ENCODE results near the gene MAD1L1. TPM values are rescaled to one million over a fixed set of nuclear protein-coding genes. Genes with fewer than 3 reads are reported as not detected.
A peak's percentile ranks its signal among the peaks of the same experiment; 100 is the strongest.

MAD1L1 gene
- total and polyA plus RNA-seq, 3 experiments from 2014 or later: 43.6 to 185 (median 47.3) TPM

- Mint-ChIP-seq H3K4me1 (peaks cover 25 to 44% (median 31%) of the 10 kb centered on the region in 3 donors), H3K27ac (peak overlapping the region in 5 of 8 donors; percentile 12 to 75 (median 17)), H3K9me3 (no peaks in the 10 kb centered on the region), H3K27me3 (no peaks in the 10 kb centered on the region), H3K4me3 (peak overlapping the region in 1 of 7 donors; percentile 23), H3K36me3 (peaks cover 0 to 1% (median 0%) of the 10 kb centered on the region in 3 donors)
- Histone ChIP-seq H3K9me3 (ENCODE audit: low read length) (no peaks in the 10 kb centered on the region), H3K4me1 (ENCODE audit: insufficient read depth, low read length) (peaks cover 35% of the 10 kb centered on the region), H3K27ac (ENCODE audit: low read depth, low read length) (no peak overlapping the region), H3K27me3 (ENCODE audit: insufficient read depth, low read length, poor library complexity, severe bottlenecking) (no peaks in the 10 kb centered on the region), H3K4me3 (ENCODE audit: low read length) (no peak overlapping the region), H3K36me3 (ENCODE audit: insufficient read depth, low read length) (no peaks in the 10 kb centered on the region)
- ChIA-PET CTCF (no interaction called here), POLR2A (no interaction called here)
- DNase-seq: no peak
These were observed 243.5 kb downstream of the MAD1L1 start for GRCh38 chr7:1989049-1989860.

- Mint-ChIP-seq H3K4me3 (peak overlapping the region in 1 of 7 donors; percentile 23), H3K27me3 (no peaks in the 10 kb centered on the region), H3K9me3 (no peaks in the 10 kb centered on the region), H3K4me1 (peaks cover 25 to 44% (median 31%) of the 10 kb centered on the region in 3 donors), H3K36me3 (peaks cover 0 to 1% (median 0%) of the 10 kb centered on the region in 3 donors), H3K27ac (peak overlapping the region in 6 of 8 donors; percentile 4 to 84 (median 17))
- DNase-seq: no peak
- POLR2A ChIA-PET: no interaction called here
- no peak overlapping the region for H3K27ac ChIP-seq (ENCODE audit: low read depth, low read length)
- CTCF ChIA-PET: no interaction called here
- H3K4me1 ChIP-seq (ENCODE audit: insufficient read depth, low read length): peaks cover 35% of the 10 kb centered on the region
- no peaks in the 10 kb centered on the region for H3K9me3 ChIP-seq (ENCODE audit: low read length)
- H3K27me3 ChIP-seq (ENCODE audit: insufficient read depth, low read length, poor library complexity, severe bottlenecking): no peaks in the 10 kb centered on the region
- H3K4me3 ChIP-seq (ENCODE audit: low read length): no peak overlapping the region
- H3K36me3 ChIP-seq (ENCODE audit: insufficient read depth, low read length): no peaks in the 10 kb centered on the region
These were observed 244.2 kb downstream of the MAD1L1 start for GRCh38 chr7:1988533-1988930.

DNA sequence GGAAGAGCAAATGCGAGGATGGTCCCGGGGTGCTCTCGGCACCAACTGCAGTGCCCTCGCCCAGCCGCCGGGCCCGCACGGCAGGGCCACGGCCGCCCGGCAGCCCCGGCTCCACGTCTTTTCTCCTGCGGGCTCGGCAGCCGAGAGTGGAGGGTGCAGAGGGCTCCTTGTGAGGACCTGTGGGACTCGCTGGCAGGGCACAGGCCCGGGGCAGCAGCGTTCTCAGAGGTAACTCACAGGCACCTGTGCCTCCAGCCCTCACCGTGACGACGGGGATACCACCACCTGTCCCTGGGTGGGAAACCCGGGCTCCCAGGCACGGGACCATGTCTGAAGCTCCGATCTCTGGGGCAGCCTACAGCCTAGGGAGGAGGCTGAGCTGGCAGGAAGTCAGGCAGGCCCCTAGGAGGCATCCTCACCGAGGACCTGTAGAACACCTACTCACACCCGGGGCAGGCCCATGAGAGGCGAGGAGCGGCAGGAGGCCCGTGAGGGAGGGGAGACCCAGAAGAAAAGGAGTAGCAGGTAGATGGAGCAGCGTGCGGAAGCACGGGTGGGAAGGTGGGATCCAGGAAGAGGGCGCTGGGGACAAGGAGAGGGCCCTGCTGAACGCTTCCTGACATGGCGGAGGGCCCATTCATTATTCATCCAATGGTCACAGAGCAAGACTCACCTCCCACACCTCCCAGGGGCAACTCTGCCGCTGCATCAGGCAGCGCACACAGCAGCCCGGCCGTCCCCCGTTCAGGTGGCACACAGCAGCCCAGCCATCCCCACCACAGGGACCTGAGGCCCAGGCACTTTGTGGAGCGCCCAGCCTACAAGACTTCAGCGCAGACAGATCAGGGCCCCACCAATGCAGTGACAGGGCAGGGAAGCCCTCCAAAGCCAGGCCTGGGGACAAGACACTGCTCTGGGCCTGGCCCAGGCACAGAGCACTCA is 244.9 kb downstream of the MAD1L1 start:
- DNase-seq: no peak
- ChIA-PET POLR2A (no interaction called here), CTCF (no interaction called here)
- no peaks in the 10 kb centered on the region for H3K9me3 ChIP-seq (ENCODE audit: low read length)
- H3K27me3 ChIP-seq (ENCODE audit: insufficient read depth, low read length, poor library complexity, severe bottlenecking): no peaks in the 10 kb centered on the region
- H3K4me1 ChIP-seq (ENCODE audit: insufficient read depth, low read length): peaks cover 35% of the 10 kb centered on the region
- no peaks in the 10 kb centered on the region for H3K36me3 ChIP-seq (ENCODE audit: insufficient read depth, low read length)
- Mint-ChIP-seq H3K4me1 (peaks cover 25 to 42% (median 29%) of the 10 kb centered on the region in 3 donors), H3K27me3 (no peaks in the 10 kb centered on the region), H3K9me3 (no peaks in the 10 kb centered on the region), H3K27ac (peak overlapping the region in 5 of 8 donors; percentile 47 to 96 (median 66)), H3K4me3 (peak overlapping the region in 1 of 7 donors; percentile 88), H3K36me3 (peaks cover 0 to 1% (median 0%) of the 10 kb centered on the region in 3 donors)
- no peak overlapping the region for H3K4me3 ChIP-seq (ENCODE audit: low read length)
- H3K27ac ChIP-seq (ENCODE audit: low read depth, low read length): no peak overlapping the region

GRCh38 chr7:1987084-1987535 is 245.6 kb downstream of the MAD1L1 start:
- Histone ChIP-seq H3K36me3 (ENCODE audit: insufficient read depth, low read length) (no peaks in the 10 kb centered on the region), H3K9me3 (ENCODE audit: low read length) (no peaks in the 10 kb centered on the region), H3K27ac (ENCODE audit: low read depth, low read length) (peak overlapping the region; percentile 41), H3K4me1 (ENCODE audit: insufficient read depth, low read length) (peaks cover 35% of the 10 kb centered on the region), H3K27me3 (ENCODE audit: insufficient read depth, low read length, poor library complexity, severe bottlenecking) (no peaks in the 10 kb centered on the region), H3K4me3 (ENCODE audit: low read length) (peak overlapping the region; percentile 44)
- Mint-ChIP-seq H3K4me3 (peak overlapping the region; percentile 7 to 88 (median 72)), H3K4me1 (peaks cover 25 to 41% (median 29%) of the 10 kb centered on the region in 3 donors), H3K36me3 (peaks cover 0 to 1% (median 0%) of the 10 kb centered on the region in 3 donors), H3K27ac (peak overlapping the region; percentile 75 to 96 (median 87)), H3K9me3 (no peaks in the 10 kb centered on the region), H3K27me3 (no peaks in the 10 kb centered on the region)
- CTCF ChIA-PET: no interaction called here
- POLR2A ChIA-PET: interaction anchor here (0.8 kb wide), 1 partner anchor 50 kb away, joined by 3 read pairs; no protein-coding TSS in a partner anchor
- DNase-seq: peak in 1 of 5 donors; percentile 5

DNA sequence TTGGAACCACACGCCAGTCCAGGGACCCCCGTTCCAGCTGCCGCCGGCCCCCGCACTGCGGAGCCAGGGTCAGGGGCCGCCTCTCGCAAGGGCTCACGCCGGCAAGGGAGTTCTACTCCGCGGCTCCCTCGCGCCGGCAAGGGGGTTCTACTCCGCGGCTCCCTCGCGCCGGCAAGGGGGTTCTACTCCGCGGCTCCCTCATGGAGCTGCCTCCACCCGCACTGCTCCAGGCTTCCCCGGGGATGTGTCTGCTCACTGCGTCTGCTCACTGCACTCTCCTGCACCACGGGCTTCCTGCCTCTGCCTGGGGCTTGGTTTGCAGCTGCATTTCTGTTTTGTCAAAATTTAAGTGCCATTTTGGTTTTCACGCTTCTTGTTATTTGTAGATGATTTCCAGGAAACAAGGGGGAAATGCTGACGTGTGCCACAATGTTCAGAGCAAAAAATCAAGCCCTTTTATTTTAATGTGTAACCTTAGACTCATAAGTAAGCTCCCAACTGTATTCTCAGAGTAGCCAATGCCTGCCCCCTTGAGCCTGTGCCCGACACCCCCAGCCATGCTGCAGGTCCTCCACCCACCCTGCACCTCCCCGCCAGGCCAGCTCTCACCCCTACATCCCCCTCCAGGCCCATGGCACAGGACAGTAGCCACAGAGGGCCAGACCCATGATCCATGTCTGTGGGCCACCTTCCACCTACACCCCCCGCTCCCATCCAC is 246.2 kb downstream of the MAD1L1 start:
- Histone ChIP-seq H3K4me1 (ENCODE audit: insufficient read depth, low read length) (peaks cover 35% of the 10 kb centered on the region), H3K9me3 (ENCODE audit: low read length) (no peaks in the 10 kb centered on the region), H3K36me3 (ENCODE audit: insufficient read depth, low read length) (no peaks in the 10 kb centered on the region), H3K4me3 (ENCODE audit: low read length) (peak overlapping the region; percentile 44), H3K27me3 (ENCODE audit: insufficient read depth, low read length, poor library complexity, severe bottlenecking) (no peaks in the 10 kb centered on the region), H3K27ac (ENCODE audit: low read depth, low read length) (peak overlapping the region; percentile 41)
- no peaks in the 10 kb centered on the region for H3K9me3 Mint-ChIP-seq
- peaks cover 25 to 41% (median 29%) of the 10 kb centered on the region in 3 donors for H3K4me1 Mint-ChIP-seq
- H3K4me3 Mint-ChIP-seq: peak overlapping the region; percentile 7 to 88 (median 72)
- H3K27ac Mint-ChIP-seq: peak overlapping the region; percentile 75 to 96 (median 87)
- DNase-seq: peak in 2 of 5 donors; percentile 58 to 70
- CTCF ChIA-PET: no interaction called here
- peaks cover 0 to 1% (median 0%) of the 10 kb centered on the region in 3 donors for H3K36me3 Mint-ChIP-seq
- H3K27me3 Mint-ChIP-seq: no peaks in the 10 kb centered on the region
- POLR2A ChIA-PET: interaction anchor here (0.8 kb wide), 1 partner anchor 51 kb away, joined by 3 read pairs; no protein-coding TSS in a partner anchor

DNA sequence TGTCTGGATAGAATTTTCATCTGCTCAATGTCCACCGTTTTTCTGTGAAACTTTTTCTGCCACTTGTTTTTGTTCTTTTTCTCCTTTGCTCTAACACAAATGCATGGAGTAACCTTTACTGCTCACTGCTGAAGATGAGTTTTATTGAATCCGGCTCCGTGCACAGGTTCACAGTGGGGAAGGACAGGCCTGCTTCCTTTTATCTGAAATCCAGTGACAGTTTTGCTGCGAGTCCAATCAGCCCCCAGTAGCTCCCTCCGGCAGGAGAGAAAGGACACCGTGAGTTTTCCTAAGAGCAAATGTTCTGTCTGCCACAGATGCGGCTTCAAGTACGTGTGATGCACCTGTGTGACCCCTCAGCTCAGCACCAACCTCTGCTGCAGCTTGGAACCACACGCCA is 246.8 kb downstream of the MAD1L1 start:
- peak overlapping the region in 2 of 7 donors; percentile 11 to 25 for H3K4me3 Mint-ChIP-seq
- no peaks in the 10 kb centered on the region for H3K9me3 Mint-ChIP-seq
- no peak overlapping the region for H3K27ac ChIP-seq (ENCODE audit: low read depth, low read length)
- ChIA-PET CTCF (no interaction called here), POLR2A (no interaction called here)
- no peaks in the 10 kb centered on the region for H3K36me3 ChIP-seq (ENCODE audit: insufficient read depth, low read length)
- no peaks in the 10 kb centered on the region for H3K27me3 ChIP-seq (ENCODE audit: insufficient read depth, low read length, poor library complexity, severe bottlenecking)
- peaks cover 25 to 41% (median 29%) of the 10 kb centered on the region in 3 donors for H3K4me1 Mint-ChIP-seq
- no peaks in the 10 kb centered on the region for H3K9me3 ChIP-seq (ENCODE audit: low read length)
- H3K36me3 Mint-ChIP-seq: peaks cover 0 to 1% (median 0%) of the 10 kb centered on the region in 3 donors
- no peak for DNase-seq
- H3K4me1 ChIP-seq (ENCODE audit: insufficient read depth, low read length): peaks cover 35% of the 10 kb centered on the region
- no peak overlapping the region for H3K4me3 ChIP-seq (ENCODE audit: low read length)
- H3K27me3 Mint-ChIP-seq: no peaks in the 10 kb centered on the region
- peak overlapping the region in 6 of 8 donors; percentile 10 to 58 (median 38) for H3K27ac Mint-ChIP-seq

DNA sequence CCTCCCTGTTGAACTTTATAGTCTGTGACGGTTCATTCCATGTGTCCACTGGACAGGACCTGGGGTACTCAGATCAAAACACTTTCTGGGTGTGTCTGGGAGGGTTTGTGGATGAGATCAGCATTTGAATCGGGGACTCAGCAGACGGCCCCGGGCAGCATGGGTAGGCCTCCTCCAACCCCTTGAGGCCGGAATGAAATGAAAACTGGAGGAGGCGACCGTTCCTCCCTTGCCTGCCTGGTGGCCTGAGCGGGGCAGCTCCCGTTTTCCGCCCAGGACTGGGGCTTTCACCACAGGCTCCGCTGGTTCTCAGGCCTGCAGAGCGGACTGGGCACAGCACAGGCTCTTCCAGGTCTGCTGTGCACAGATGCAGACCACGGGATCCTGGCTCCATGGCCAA is 247.7 kb downstream of the MAD1L1 start:
- H3K36me3 Mint-ChIP-seq: peaks cover 0 to 1% (median 0%) of the 10 kb centered on the region in 3 donors
- Histone ChIP-seq H3K36me3 (ENCODE audit: insufficient read depth, low read length) (no peaks in the 10 kb centered on the region), H3K4me3 (ENCODE audit: low read length) (no peak overlapping the region), H3K4me1 (ENCODE audit: insufficient read depth, low read length) (peaks cover 35% of the 10 kb centered on the region), H3K27ac (ENCODE audit: low read depth, low read length) (no peak overlapping the region), H3K9me3 (ENCODE audit: low read length) (no peaks in the 10 kb centered on the region), H3K27me3 (ENCODE audit: insufficient read depth, low read length, poor library complexity, severe bottlenecking) (no peaks in the 10 kb centered on the region)
- peaks cover 25 to 41% (median 29%) of the 10 kb centered on the region in 3 donors for H3K4me1 Mint-ChIP-seq
- peak overlapping the region in 2 of 8 donors; percentile 42 to 51 for H3K27ac Mint-ChIP-seq
- H3K9me3 Mint-ChIP-seq: no peaks in the 10 kb centered on the region
- POLR2A ChIA-PET: no interaction called here
- CTCF ChIA-PET: no interaction called here
- no peak overlapping the region for H3K4me3 Mint-ChIP-seq
- DNase-seq: no peak
- no peaks in the 10 kb centered on the region for H3K27me3 Mint-ChIP-seq
